Heart left ventricle (tissue), 13 donors: Measurements from ENCODE around the gene FUT2.

Experiments used
- CTCF ChIP-seq, 12 donors: fragments of 200-600 bp; sonication (generic) in 4 of 12; IDR thresholded peaks; one replicate each; pipeline versions ENCODE4 v1.5.0 to v1.8.0; 2018 to 2022; ENCODE audit warnings: antibody characterized with exemption in 12 of 12, mild to moderate bottlenecking in 5 of 12
- POLR2A ChIP-seq, 2 donors: fragments of 450-650 bp; IDR thresholded peaks; one replicate each; pipeline ENCODE4 v1.6.1; 2017; ENCODE audit warnings: antibody characterized with exemption in 2 of 2, mild to moderate bottlenecking in 2 of 2, moderate library complexity in 2 of 2
- donor health status: ischemic (EF 13 %, LVEDD 7.1; RV severe dilation, severe dysfunction).
- donor health status: DM: no; HTN: yes; CAD: no.
- donor health status: DM: no; HTN: no; CAD: no.
- donor health status: ischemic (EF 25% LVEDD 6.9; RV normal size, moderate dysfunction).
- donor health status: ischemic (EF 25% LVEDD 5.7; RV mildly dilated, moderate dysfunction).
- donor health status: ischemic (EF 35%, LVEDD 5.7; RV mildly dilated, moderate dysfunction).
- donor health status: nonischemic (EF 11% LVEDD 7.7; RV severe dilation, severe dysfunction).
- donor health status: DM: yes; HTN: yes; CAD: no.
- donor health status: PGD.
- donor health status: ischemic (EF 29% LVEDD 5.4; RV normal size, mild dysfunction).
- donor health status: nonischemic (EF 23%, LVEDD 6.1; RV moderate dilation, normal function).

GRCh38 chr19:48664476-48664875 is 31.3 kb upstream of the FUT2 start:
- TF ChIP-seq CTCF (IDR thresholded peaks at IDR 0.05) (no peak), POLR2A (IDR thresholded peaks at IDR 0.05) (no peak)
